GM12801 (cell line): ENCODE results near the gene ECI1.

Source experiments
- TF ChIP-seq, protein P1 (sequence below): IDR thresholded peaks from one replicate; pipeline ENCODE4 v1.5.1; 2011; ENCODE audit warnings: control low read depth; ENCODE audit not compliant: insufficient read length; ENCODE audit errors: extremely low read depth

Gene ECI1

DNA sequence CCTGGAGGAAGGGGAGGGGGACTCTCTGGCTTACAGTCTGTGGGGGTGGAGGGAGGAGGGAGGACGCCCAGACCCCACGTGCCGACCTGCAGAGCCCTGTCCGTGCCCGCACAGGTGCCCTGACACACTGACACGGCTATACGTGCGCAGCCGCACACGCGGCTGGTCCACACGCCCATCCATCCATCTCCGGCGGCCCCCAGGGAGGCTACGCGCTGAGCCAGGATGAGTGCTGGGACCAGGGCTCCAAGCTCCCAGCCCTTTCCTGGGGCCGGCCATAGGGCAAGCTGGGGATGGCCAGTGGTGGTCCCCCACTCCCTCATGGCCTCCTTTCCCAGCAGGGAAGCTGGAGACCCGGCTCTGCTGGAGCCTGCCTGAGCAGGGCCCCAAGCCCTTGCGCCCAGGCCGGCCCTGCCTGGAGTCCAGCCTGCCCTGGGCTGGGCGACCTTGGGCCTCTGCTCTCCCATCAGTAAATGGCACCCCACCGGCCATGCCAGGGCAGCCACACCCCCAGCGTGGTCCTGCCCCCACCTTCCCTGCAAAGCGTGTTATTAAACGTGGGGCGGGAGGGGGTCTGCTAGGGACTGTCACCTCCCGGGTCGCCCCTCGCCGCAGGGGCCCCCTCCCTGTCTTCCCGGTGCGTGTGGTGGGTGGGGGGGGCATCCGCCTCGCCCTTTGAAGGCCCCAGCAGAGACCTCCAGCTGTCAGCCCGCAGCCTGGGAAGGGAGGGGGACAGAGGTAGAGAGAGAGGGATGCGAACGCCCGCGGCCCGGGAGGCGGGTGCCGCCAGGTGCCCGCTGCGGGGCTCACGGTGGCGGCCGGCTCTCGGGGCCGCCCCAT lies 55.8 kb downstream of the ECI1 start:
- TF ChIP-seq, protein P1, sequence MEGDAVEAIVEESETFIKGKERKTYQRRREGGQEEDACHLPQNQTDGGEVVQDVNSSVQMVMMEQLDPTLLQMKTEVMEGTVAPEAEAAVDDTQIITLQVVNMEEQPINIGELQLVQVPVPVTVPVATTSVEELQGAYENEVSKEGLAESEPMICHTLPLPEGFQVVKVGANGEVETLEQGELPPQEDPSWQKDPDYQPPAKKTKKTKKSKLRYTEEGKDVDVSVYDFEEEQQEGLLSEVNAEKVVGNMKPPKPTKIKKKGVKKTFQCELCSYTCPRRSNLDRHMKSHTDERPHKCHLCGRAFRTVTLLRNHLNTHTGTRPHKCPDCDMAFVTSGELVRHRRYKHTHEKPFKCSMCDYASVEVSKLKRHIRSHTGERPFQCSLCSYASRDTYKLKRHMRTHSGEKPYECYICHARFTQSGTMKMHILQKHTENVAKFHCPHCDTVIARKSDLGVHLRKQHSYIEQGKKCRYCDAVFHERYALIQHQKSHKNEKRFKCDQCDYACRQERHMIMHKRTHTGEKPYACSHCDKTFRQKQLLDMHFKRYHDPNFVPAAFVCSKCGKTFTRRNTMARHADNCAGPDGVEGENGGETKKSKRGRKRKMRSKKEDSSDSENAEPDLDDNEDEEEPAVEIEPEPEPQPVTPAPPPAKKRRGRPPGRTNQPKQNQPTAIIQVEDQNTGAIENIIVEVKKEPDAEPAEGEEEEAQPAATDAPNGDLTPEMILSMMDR, result no peak

DNA sequence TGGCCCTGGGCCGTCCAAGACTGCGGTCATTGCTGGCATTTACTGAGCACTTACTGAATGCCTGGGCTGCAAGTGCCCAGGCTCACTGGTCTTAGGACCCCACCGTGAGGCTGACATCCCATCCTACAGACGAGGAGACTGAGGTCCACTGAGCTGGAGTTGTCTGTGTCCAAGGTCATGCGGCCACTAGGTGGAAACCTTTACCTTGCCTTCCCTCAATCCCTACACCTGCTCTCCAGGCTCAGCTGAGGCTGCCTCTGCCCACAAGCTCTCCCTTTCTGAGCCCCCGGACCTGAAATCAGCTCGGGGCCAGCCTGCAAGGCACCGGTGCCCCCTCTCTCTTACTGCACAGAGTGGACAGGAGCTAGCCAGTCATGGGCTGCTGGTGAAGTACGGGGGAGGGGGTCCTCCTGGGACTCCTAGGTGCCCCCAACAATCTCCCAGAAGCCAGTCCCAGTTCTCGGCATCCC lies 56.5 kb downstream of the ECI1 start:
- TF ChIP-seq, protein P1, result no peak

DNA sequence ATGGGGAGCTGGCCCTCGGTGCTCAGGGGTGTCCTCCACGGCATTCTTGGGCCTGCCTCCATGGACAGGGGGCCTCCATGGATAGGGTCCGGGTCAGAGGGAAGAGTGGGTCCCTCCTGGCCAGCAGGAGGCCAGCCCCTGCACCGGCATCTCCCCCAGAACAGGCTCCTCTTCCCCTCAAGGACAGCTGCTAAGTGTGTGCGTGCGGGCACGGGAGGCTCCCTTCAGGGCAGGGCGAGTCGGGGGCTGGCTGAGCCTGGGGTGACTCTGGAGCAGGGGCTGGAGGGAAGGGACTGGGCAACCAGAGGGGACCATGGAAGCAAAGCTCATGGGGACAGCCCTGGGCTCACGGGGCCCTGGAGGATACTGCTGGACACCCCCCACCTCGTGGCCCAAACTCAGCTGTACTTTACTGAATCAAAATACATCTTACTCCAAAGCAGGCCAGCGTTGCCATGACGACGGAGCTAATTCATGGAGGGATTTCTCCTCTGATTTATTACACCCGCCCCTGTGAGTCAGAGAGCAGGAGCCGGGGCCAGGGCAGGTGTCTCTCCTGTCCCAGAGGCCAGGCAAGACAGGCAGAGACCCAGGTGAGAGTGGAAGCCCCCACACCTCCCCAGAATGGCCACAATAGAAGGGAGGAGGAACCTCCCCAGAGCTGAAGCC lies 57.1 kb downstream of the ECI1 start:
- TF ChIP-seq, protein P1, result no peak

DNA sequence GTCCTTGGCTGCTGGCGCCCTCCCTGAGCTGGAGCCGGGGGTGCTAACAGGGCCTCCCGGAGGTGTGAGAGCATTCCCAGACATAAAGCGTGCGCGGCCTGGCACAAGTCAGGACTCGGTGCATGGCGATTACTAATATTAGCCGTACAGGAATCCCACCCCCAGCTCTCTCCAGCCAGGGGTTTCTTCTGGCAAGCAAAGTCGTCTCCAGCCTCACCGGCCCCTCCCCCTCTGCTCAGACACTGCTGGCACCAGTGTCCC lies 60.0 kb downstream of the ECI1 start:
- TF ChIP-seq, protein P1, result no peak

DNA sequence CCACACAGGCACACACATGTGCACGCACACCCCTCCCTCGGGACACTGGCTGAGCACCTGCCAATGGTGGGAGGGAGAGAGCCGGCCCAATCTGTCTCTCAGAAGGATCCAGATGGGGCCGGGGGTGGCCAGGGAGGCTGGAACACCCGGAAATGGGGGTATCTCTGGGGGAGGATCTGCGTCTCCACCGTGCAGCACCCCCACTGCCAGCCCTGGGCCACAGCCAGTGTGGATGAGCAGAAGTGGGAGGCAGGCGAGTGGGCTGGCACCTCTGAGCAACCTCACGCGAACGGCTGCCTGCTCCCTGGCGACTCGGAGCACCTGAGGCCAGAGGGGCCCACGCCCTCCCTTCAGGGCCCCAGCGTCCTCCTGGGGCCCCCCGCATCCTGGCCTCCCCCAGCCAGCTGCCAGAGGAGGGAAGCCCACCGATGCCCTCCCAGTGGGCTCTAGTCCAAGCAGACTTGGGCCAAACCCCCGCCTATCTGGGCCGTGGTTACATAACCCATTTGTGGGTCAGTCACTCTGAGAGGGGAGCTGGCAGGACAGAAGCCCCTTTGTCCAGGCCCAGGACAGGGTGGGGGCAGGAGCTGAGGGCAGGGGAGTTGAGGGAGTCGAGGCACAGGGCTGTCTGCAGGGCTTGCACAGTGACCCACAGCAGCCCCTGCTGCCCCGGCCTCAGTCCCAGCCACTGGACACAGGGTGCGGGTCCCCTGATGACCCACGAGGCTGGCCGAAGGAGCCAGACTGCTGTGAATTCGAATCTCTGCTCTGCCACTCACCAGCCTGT lies 60.5 kb downstream of the ECI1 start:
- TF ChIP-seq, protein P1, result no peak

DNA sequence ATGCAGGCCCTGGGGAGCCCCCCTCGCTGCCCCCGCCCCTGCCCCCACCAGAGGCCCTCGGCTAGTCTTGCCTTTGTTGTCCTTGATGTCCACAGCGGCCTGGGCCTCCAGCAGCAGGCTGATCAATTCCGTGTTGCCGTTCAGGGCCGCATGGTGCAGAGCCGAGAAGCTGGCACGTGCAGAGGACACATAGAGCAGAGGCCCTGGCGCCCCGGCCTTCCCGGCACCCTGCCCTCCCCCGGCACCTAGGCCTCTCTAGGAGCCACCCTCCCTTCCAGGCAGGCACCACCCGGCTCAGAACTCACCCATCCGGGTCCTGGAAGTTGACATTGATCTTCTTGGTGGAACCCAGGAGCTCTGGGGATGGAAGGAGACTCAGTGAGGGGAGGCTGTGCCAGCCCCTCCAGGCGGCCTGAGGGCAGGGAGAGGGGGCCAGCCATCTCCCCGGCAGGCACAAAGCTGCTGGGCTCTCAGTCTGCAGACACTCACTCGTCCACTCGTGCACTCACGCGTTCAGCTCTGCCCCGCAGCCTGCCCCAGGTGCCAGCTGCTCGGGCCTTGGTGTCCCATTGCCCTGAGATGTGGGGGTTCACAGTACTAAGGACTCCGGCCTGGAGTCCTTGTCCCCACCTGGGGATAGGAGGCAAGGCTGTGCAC lies 61.3 kb downstream of the ECI1 start:
- TF ChIP-seq, protein P1, result no peak
